ENCODE data around the gene MAST1. TPM values are rescaled to one million over a fixed set of nuclear protein-coding genes. Genes with fewer than 3 reads are reported as not detected.

Gene MAST1
- total and polyA plus RNA-seq, 12 donors: 0.72 to 29.6 (median 3.2) TPM

DNA sequence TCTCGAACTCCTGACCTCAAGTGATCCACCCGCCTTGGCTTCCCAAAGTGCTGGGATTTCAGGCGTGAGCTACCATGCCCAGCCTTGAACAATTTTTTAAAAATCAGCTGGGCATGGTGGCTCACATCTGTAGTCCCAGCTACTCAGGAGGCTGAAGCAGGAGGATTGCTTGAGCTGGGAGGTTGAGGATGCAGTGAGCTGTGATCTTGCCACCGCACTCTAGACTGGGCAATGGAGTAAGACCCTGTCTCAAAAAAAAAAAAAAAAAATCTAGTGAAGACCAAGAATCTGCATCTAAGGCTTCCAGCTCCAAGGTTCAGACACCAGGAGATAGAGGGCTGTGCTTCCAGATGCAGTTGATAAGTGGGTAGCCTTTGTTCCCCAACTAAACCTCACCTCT lies 25.8 kb downstream of the MAST1 start:
- intact Hi-C loops (cut with DNase I): no loop called here
- H3K9me3 ChIP-seq (replicated peaks in 1 of 3): no peaks in the 10 kb centered on the region
- H3K27me3 ChIP-seq: no peaks in the 10 kb centered on the region
- no peak overlapping the region for H3K27ac ChIP-seq
- H3K4me1 ChIP-seq (replicated peaks in 1 of 2): peaks cover 9% of the 10 kb centered on the region in 2 donors
- WGBS, 4 donors: 83 to 93% (median 87%) methylated on average over 4 of the region's 4 CpGs
- no peak for DNase-seq
- H3K36me3 ChIP-seq (replicated peaks in 1 of 2): no peaks in the 10 kb centered on the region
- no peak for TF ChIP-seq POLR2A (IDR thresholded peaks at IDR 0.05)
- TF ChIP-seq, protein P1, sequence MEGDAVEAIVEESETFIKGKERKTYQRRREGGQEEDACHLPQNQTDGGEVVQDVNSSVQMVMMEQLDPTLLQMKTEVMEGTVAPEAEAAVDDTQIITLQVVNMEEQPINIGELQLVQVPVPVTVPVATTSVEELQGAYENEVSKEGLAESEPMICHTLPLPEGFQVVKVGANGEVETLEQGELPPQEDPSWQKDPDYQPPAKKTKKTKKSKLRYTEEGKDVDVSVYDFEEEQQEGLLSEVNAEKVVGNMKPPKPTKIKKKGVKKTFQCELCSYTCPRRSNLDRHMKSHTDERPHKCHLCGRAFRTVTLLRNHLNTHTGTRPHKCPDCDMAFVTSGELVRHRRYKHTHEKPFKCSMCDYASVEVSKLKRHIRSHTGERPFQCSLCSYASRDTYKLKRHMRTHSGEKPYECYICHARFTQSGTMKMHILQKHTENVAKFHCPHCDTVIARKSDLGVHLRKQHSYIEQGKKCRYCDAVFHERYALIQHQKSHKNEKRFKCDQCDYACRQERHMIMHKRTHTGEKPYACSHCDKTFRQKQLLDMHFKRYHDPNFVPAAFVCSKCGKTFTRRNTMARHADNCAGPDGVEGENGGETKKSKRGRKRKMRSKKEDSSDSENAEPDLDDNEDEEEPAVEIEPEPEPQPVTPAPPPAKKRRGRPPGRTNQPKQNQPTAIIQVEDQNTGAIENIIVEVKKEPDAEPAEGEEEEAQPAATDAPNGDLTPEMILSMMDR (IDR thresholded peaks at IDR 0.05): no peak
- no peak overlapping the region for H3K4me3 ChIP-seq

DNA sequence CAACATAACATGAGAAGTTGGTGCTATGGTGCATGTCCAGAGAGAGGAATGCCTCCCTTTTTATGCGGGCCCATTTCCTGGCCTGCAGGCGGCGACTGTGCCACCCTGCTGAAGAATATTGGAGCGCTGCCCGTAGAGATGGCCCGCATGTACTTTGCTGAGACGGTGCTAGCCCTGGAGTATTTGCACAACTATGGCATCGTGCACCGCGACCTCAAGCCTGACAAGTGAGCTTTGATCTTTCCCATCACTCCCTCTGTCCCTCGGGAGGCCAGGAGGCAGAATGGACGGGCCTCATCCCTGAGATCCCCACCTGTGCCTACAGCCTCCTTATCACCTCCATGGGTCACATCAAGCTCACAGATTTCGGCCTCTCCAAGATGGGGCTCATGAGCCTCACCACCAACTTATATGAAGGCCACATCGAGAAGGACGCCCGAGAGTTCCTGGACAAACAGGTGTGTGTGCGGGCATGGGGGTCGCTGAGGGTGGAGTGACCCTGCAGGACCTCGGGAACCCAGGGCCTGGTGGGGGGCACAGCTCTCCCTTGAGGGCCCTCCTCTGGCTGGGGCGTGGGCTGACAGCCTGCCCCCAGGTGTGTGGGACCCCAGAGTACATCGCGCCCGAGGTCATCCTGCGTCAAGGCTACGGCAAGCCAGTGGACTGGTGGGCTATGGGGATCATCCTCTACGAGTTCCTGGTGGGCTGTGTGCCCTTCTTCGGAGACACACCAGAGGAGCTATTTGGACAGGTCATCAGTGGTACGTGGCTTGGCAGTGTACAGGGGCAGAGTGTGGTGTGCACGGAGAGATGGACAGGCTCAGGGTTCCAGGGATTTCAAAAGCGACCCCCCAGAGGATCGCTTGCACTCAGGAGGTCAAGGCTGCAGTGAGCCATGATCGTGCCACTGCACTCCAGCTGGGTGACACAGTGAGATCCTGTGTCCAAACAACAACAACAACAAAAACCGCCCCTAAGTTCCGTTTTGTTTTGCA lies 26.7 kb downstream of the MAST1 start:
- TF ChIP-seq, protein P1 (IDR thresholded peaks at IDR 0.05): no peak
- TF ChIP-seq POLR2A (IDR thresholded peaks at IDR 0.05): no peak
- no peak overlapping the region for H3K27ac ChIP-seq
- no peaks in the 10 kb centered on the region for H3K36me3 ChIP-seq (replicated peaks in 1 of 2)
- no peaks in the 10 kb centered on the region for H3K27me3 ChIP-seq
- DNase-seq: no peak
- no peaks in the 10 kb centered on the region for H3K9me3 ChIP-seq (replicated peaks in 1 of 3)
- intact Hi-C loops (cut with DNase I): no loop called here
- 85 to 91% (median 89%) methylated on average over 20 to 34 of the region's 34 CpGs for WGBS, 4 donors
- no peak overlapping the region for H3K4me3 ChIP-seq
- H3K4me1 ChIP-seq (replicated peaks in 1 of 2): peaks cover 9% of the 10 kb centered on the region in 2 donors

DNA sequence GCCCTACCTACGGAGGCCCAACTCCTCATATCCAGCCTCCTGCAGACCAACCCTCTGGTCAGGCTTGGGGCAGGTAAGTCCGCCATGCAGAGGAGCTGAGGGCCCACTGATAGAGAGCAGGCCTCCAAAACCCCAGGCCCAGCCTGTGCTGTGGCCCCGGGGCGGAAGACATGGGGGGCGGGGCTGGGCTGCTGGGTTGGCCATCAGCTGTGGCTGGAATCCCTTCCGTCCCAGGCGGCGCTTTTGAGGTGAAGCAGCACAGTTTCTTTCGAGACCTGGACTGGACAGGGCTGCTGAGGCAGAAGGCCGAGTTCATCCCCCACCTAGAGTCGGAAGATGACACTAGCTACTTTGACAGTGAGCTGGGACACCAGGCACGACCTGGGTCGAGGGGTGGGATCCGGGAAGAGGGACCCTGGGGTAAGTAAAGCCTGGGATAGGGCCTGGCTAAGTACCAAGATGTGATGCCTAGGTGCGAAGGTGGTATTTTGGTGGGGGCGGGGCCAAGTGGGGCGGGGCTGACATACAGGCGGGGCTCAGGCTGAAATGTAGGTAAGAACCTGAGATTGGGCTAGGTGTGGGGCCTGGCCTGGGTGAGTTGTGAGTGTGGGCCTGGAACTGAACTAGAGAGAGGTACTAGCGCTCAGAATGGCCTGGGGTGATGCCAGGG lies 27.6 kb downstream of the MAST1 start:
- no peaks in the 10 kb centered on the region for H3K27me3 ChIP-seq
- H3K4me3 ChIP-seq: no peak overlapping the region
- no peak for DNase-seq
- H3K27ac ChIP-seq: no peak overlapping the region
- no peaks in the 10 kb centered on the region for H3K36me3 ChIP-seq (replicated peaks in 1 of 2)
- no peaks in the 10 kb centered on the region for H3K9me3 ChIP-seq (replicated peaks in 1 of 3)
- intact Hi-C loops (cut with DNase I): no loop called here
- peaks cover 9% of the 10 kb centered on the region in 2 donors for H3K4me1 ChIP-seq (replicated peaks in 1 of 2)
- no peak for TF ChIP-seq POLR2A (IDR thresholded peaks at IDR 0.05)
- TF ChIP-seq, protein P1 (IDR thresholded peaks at IDR 0.05): no peak
- WGBS, 4 donors: 83 to 89% (median 87%) methylated on average over 7 to 19 of the region's 19 CpGs

DNA sequence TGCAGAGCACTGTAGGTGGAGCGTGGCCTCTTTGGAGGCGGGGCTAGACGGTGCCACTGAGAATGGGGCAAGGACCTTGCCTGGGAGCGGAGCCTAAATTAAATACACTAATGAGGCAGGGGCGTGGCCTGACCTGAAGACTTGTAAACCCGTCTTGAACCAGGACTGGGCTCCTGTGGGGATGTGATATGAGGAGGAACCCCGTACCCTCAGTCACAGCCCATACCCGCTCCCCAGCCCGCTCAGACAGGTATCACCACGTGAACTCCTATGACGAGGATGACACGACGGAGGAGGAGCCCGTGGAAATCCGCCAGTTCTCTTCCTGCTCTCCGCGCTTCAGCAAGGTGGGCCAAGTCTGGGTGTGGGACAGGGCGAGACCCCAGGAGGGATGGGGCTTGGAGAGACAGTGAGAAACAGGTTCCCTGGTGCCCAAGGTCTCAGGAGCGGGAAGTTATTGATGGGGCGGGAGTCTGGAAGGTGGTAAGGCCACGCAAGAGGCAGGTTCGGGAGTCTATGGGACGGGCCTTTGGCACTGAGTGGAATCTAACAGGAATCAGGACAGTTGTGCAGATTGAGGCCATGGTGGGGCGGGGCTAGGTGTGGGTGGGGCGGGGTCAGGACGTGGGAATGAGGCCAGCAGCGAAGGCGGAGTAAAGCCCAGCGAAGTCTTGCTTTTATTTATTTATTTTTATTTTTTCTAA lies 28.3 kb downstream of the MAST1 start:
- peak overlapping the region in 1 of 4 donors; percentile 59 for H3K4me3 ChIP-seq
- H3K27me3 ChIP-seq: no peaks in the 10 kb centered on the region
- H3K9me3 ChIP-seq (replicated peaks in 1 of 3): no peaks in the 10 kb centered on the region
- H3K36me3 ChIP-seq (replicated peaks in 1 of 2): no peaks in the 10 kb centered on the region
- peak in 1 of 7 donors; percentile 32 for DNase-seq
- H3K27ac ChIP-seq: no peak overlapping the region
- peaks cover 9% of the 10 kb centered on the region in 2 donors for H3K4me1 ChIP-seq (replicated peaks in 1 of 2)
- intact Hi-C loops (cut with DNase I): no loop called here
- 78 to 86% (median 83%) methylated on average over 24 to 29 of the region's 29 CpGs for WGBS, 4 donors
- TF ChIP-seq POLR2A (IDR thresholded peaks at IDR 0.05): no peak
- TF ChIP-seq, protein P1 (IDR thresholded peaks at IDR 0.05): no peak

Data from adrenal gland (tissue), 12 donors.